GM12864 (cell line): Measurements from ENCODE around the gene RAMP2.

ENCODE experiments used
- DNase-seq: peaks from one replicate; pipeline ENCODE4 v3.0.0-alpha.2; 2011; ENCODE audit warnings: low read depth
- H3K4me3 ChIP-seq: 2 replicates; pipeline ENCODE4 v1.5.1; 2011; ENCODE audit warnings: mild to moderate bottlenecking, low read depth, low read length, control low read depth
- CTCF ChIP-seq: IDR thresholded peaks from 2 replicates; pipeline ENCODE4 v1.5.1; 2011; ENCODE audit warnings: low read depth, mild to moderate bottlenecking, moderate library complexity, low read length, control low read depth, inconsistent platforms; ENCODE audit errors: missing control alignments

Gene RAMP2

GRCh38 chr17:42780851-42781638, 20.0 kb downstream of the RAMP2 start:
- H3K4me3 ChIP-seq = no peak overlapping the region
- no peak for DNase-seq
- no peak for TF ChIP-seq CTCF

GRCh38 chr17:42781639-42782165, 20.7 kb downstream of the RAMP2 start:
- no peak for TF ChIP-seq CTCF
- H3K4me3 ChIP-seq = no peak overlapping the region
- no peak for DNase-seq

GRCh38 chr17:42782166-42783061, 21.4 kb downstream of the RAMP2 start:
- H3K4me3 ChIP-seq = no peak overlapping the region
- TF ChIP-seq CTCF = no peak
- DNase-seq = no peak

GRCh38 chr17:42783062-42783790, 22.2 kb downstream of the RAMP2 start:
- TF ChIP-seq CTCF = no peak
- DNase-seq = no peak
- no peak overlapping the region for H3K4me3 ChIP-seq

GRCh38 chr17:42783791-42784138, 22.7 kb downstream of the RAMP2 start:
- TF ChIP-seq CTCF = no peak
- DNase-seq = no peak
- H3K4me3 ChIP-seq = no peak overlapping the region

- no peak for TF ChIP-seq CTCF
- H3K4me3 ChIP-seq = no peak overlapping the region
- no peak for DNase-seq
Observed at GRCh38 chr17:42784409-42784808, 23.4 kb downstream of the RAMP2 start.
